GM21717 (cell line): ENCODE data around the gene RNF225.
"Not testable (repeated sequence)": the region's sequence is repeated elsewhere in the genome, so short reads cannot be mapped to it uniquely, and the experiment has no call there.

Experiments
- ATAC-seq: cut with Tn5 transposase; IDR thresholded peaks from one replicate; pipeline ENCODE4 v1.9.1; 2021; ENCODE audit warnings: mild to moderate bottlenecking, moderate library complexity; ENCODE audit not compliant: unreplicated experiment

RNF225 gene

GRCh38 chr19:58395220-58395978 is at the start of gene RNF225:
Gene RNF225, plus strand, starts transcription at chr19:58395656. Its CDS starts 434 bp downstream, at chr19:58396090.
- no peak for ATAC-seq

- peak; percentile 67 for ATAC-seq
Observed at GRCh38 chr19:58346961-58347929, 48.2 kb upstream of the RNF225 start.

- not testable (repeated sequence) for ATAC-seq
Observed at GRCh38 chr19:58348080-58348479, 47.4 kb upstream of the RNF225 start.

- ATAC-seq: no peak
Observed at GRCh38 chr19:58349590-58349989, 45.9 kb upstream of the RNF225 start.

GRCh38 chr19:58350001-58350861 is 45.2 kb upstream of the RNF225 start:
- ATAC-seq: no peak

- no peak for ATAC-seq
Observed at GRCh38 chr19:58350871-58351557, 44.4 kb upstream of the RNF225 start.

GRCh38 chr19:58351558-58351878 is 43.9 kb upstream of the RNF225 start:
- ATAC-seq: no peak

- no peak for ATAC-seq
Observed at GRCh38 chr19:58351990-58352755, 43.3 kb upstream of the RNF225 start.

- no peak for ATAC-seq
Observed at GRCh38 chr19:58352760-58353671, 42.4 kb upstream of the RNF225 start, which contains the start of gene A1BG. Gene A1BG, minus strand, starts transcription at chr19:58353492. Its CDS starts 55 bp downstream, at chr19:58353437.

GRCh38 chr19:58353717-58354477 is 41.6 kb upstream of the RNF225 start:
- no peak for ATAC-seq

- no peak for ATAC-seq
Observed at GRCh38 chr19:58354478-58355030, 40.9 kb upstream of the RNF225 start.

- ATAC-seq: no peak
Observed at GRCh38 chr19:58355215-58355796, 40.1 kb upstream of the RNF225 start.

- no peak for ATAC-seq
Observed at GRCh38 chr19:58355908-58356765, 39.3 kb upstream of the RNF225 start.

GRCh38 chr19:58356766-58357480 is 38.5 kb upstream of the RNF225 start:
- no peak for ATAC-seq

GRCh38 chr19:58357481-58358145 is 37.8 kb upstream of the RNF225 start:
- ATAC-seq: no peak
